GM12878 (cell line): ENCODE measurements around the gene ATG5. TPM values are rescaled to one million over a fixed set of nuclear protein-coding genes. Genes with fewer than 3 reads are reported as not detected.

Experiments used
- ATAC-seq: fragments of 200-7000 bp; cut with Tn5 transposase; 3 replicates; pipeline ENCODE4 v1.9.1; 2020; ENCODE audit warnings: mild to moderate bottlenecking, moderate library complexity
- BruUV-seq: library from RNA; stranded (reverse); fragments of 400-500 nt; replicated peaks from 2 replicates; lab custom pipeline; 2021; lab: Mats Ljungman, UMichigan
- CTCF ChIA-PET: fragments of 300-600 bp; sonication (Branson Sonifier 250); formaldehyde crosslinking; extraction: SDS; loops from one replicate; lab custom pipeline; 2021; ENCODE audit warnings: inconsistent platforms; lab: Yijun Ruan, JAX
- POLR2A ChIA-PET: fragments of 350-600 bp; formaldehyde crosslinking; extraction: SDS; loops from one replicate; lab custom pipeline; 2021; ENCODE audit warnings: inconsistent platforms; lab: Charles Lee
- RAD21 ChIA-PET: fragments of 300-600 bp; sonication (Branson Sonifier 250); formaldehyde crosslinking; loops from one replicate; lab custom pipeline; 2023; ENCODE audit warnings: antibody characterized with exemption; ENCODE audit not compliant: unreplicated experiment; lab: Charles Lee
- SMC1A ChIA-PET: fragments of 300-600 bp; sonication (Branson Sonifier 250); formaldehyde crosslinking; loops from one replicate; lab custom pipeline; 2023; ENCODE audit not compliant: unreplicated experiment, uncharacterized antibody; lab: Charles Lee
- DNase-seq: peaks from one replicate; pipeline ENCODE4 v3.0.0-alpha.2; 2011; ENCODE audit warnings: low read depth, low spot score
- FAIRE-seq: peaks from 3 replicates; lab custom pipeline; 2011; peaks lifted over from hg19 to GRCh38; lab: Jason Lieb, UNC
- H2AFZ ChIP-seq: 2 replicates; pipeline ENCODE4 v1.6.0; 2011; ENCODE audit warnings: low read depth, low read length, control low read depth; ENCODE audit not compliant: control insufficient read depth
- H3K27ac ChIP-seq: 2 replicates; pipeline ENCODE4 v1.5.1; 2011; ENCODE audit warnings: control low read depth; ENCODE audit not compliant: control insufficient read depth, insufficient read depth
- H3K27me3 ChIP-seq, 2 experiments: replicated peaks in 1 of 2; 2 replicates each; pipeline versions ENCODE4 v1.6.0 to v1.6.1; 2011; ENCODE audit warnings: low read length in 1 of 2; ENCODE audit not compliant: control insufficient read depth in 2 of 2, insufficient read depth in 2 of 2
- H3K36me3 ChIP-seq, 2 experiments: 2 replicates each; pipeline ENCODE4 v1.5.1; 2011; ENCODE audit warnings: low read length in 1 of 2; ENCODE audit not compliant: control insufficient read depth in 2 of 2, insufficient read depth in 2 of 2
- H3K4me1 ChIP-seq: 2 replicates; pipeline ENCODE4 v1.6.1; 2011; ENCODE audit warnings: mild to moderate bottlenecking, low read length, moderate library complexity, mixed read lengths; ENCODE audit not compliant: control insufficient read depth, insufficient read depth
- H3K4me2 ChIP-seq: 2 replicates; pipeline ENCODE4 v1.6.0; 2011; ENCODE audit warnings: control low read depth; ENCODE audit not compliant: control insufficient read depth, insufficient read depth
- H3K4me3 ChIP-seq: fragments of 200-600 bp; sonication (generic); 2 replicates; pipeline ENCODE4 v1.5.1; 2016
- H3K79me2 ChIP-seq: 2 replicates; pipeline ENCODE4 v1.6.0; 2011; ENCODE audit warnings: low read length; ENCODE audit not compliant: control insufficient read depth, insufficient read depth
- H3K9ac ChIP-seq: 2 replicates; pipeline ENCODE4 v1.8.0; 2011; ENCODE audit warnings: low read length, control low read depth, mixed read lengths; ENCODE audit not compliant: control insufficient read depth, insufficient read depth
- H3K9me3 ChIP-seq: replicated peaks from 3 replicates; pipeline ENCODE4 v1.5.1; 2011; ENCODE audit warnings: mild to moderate bottlenecking, low read length; ENCODE audit not compliant: control insufficient read depth, insufficient read depth
- H4K20me1 ChIP-seq: 2 replicates; pipeline ENCODE4 v1.6.0; 2011; ENCODE audit not compliant: control insufficient read depth, insufficient read depth
- BACH1 ChIP-seq: fragments of 450-650 bp; IDR thresholded peaks from 2 replicates; pipeline ENCODE4 v1.6.1; 2017; ENCODE audit warnings: mild to moderate bottlenecking, borderline replicate concordance
- BRCA1 ChIP-seq: IDR thresholded peaks from 2 replicates; pipeline ENCODE4 v1.6.1; 2011; ENCODE audit warnings: low read depth, low read length, improper control_type of control experiment
- CBX3 ChIP-seq: fragments of 200-600 bp; sonication (generic); IDR thresholded peaks from 2 replicates; pipeline ENCODE4 v1.6.1; 2016; ENCODE audit warnings: low read depth, borderline replicate concordance
- CHD1 ChIP-seq: IDR thresholded peaks from 2 replicates; pipeline ENCODE4 v1.6.1; 2012; ENCODE audit warnings: low read depth, low read length, improper control_type of control experiment
- EP300 ChIP-seq, 2 experiments: fragments of 150-350 bp in 1 of 2; IDR thresholded peaks; 2 replicates each; pipeline ENCODE4 v1.6.1; 2011 to 2012; ENCODE audit warnings: low read depth in 2 of 2, low read length in 2 of 2, borderline replicate concordance in 1 of 2, improper control_type of control experiment in 1 of 2, inconsistent platforms in 1 of 2; ENCODE audit not compliant: control insufficient read depth in 1 of 2
- ETV6 ChIP-seq, 2 experiments: fragments of 450-650 bp in 1 of 2; IDR thresholded peaks in 1 of 2; conservative IDR thresholded peaks in 1 of 2; 2 replicates each; pipeline ENCODE4 v1.6.1; 2014; ENCODE audit warnings: antibody characterized with exemption in 1 of 2, borderline replicate concordance in 1 of 2, low read depth in 1 of 2, mild to moderate bottlenecking in 1 of 2, moderate library complexity in 1 of 2
- FOS ChIP-seq: IDR thresholded peaks from 3 replicates; pipeline ENCODE4 v1.6.1; 2011; ENCODE audit warnings: borderline replicate concordance; ENCODE audit not compliant: insufficient read length; ENCODE audit errors: extremely low read depth
- IRF3 ChIP-seq: fragments of 450-650 bp; IDR thresholded peaks from 2 replicates; pipeline ENCODE4 v1.6.1; 2014; ENCODE audit warnings: mild to moderate bottlenecking
- KLF5 ChIP-seq: fragments of 450-650 bp; IDR thresholded peaks from 2 replicates; pipeline ENCODE4 v1.6.1; 2014; ENCODE audit warnings: mild to moderate bottlenecking; ENCODE audit not compliant: partially characterized antibody
- LARP7 ChIP-seq: fragments of 450-650 bp; IDR thresholded peaks from 2 replicates; pipeline ENCODE4 v1.6.1; 2017; ENCODE audit warnings: mild to moderate bottlenecking
- MXI1 ChIP-seq: fragments of 150-350 bp; IDR thresholded peaks from 2 replicates; pipeline ENCODE4 v1.6.1; 2011; ENCODE audit warnings: low read depth, mild to moderate bottlenecking, inconsistent platforms, low read length, improper control_type of control experiment
- MYC ChIP-seq: IDR thresholded peaks from 2 replicates; pipeline ENCODE4 v1.6.1; 2011; ENCODE audit warnings: mild to moderate bottlenecking, low read length, moderate library complexity, inconsistent platforms; ENCODE audit not compliant: insufficient read depth, insufficient replicate concordance, insufficient read length, severe bottlenecking
- RBBP5 ChIP-seq: fragments of 200-600 bp; sonication (generic); conservative IDR thresholded peaks from 2 replicates; pipeline ENCODE4 v1.6.1; 2016
- SMAD5 ChIP-seq: IDR thresholded peaks from 2 replicates; pipeline ENCODE4 v1.6.1; 2016; ENCODE audit warnings: antibody characterized with exemption, low read depth
- SMARCA5 ChIP-seq: fragments of 450-650 bp; IDR thresholded peaks from 2 replicates; pipeline ENCODE4 v1.6.1; 2017; ENCODE audit warnings: mild to moderate bottlenecking
- STAT3 ChIP-seq: IDR thresholded peaks from 2 replicates; pipeline ENCODE4 v1.6.1; 2011; ENCODE audit warnings: low read depth, low read length, improper control_type of control experiment
- TARDBP ChIP-seq: IDR thresholded peaks from 2 replicates; pipeline ENCODE4 v1.6.1; 2016; ENCODE audit warnings: borderline replicate concordance
- WRNIP1 ChIP-seq: IDR thresholded peaks from 2 replicates; pipeline ENCODE4 v1.6.1; 2011; ENCODE audit warnings: low read depth, low read length, improper control_type of control experiment, borderline replicate concordance
- ZNF24 ChIP-seq: fragments of 450-650 bp; IDR thresholded peaks from 2 replicates; pipeline ENCODE4 v1.6.1; 2017; ENCODE audit warnings: antibody characterized with exemption, mild to moderate bottlenecking
- WGBS: methylation state at CpG from one replicate; pipeline ENCODE4 v1.1.6; 2016; ENCODE audit warnings: low lambda C conversion rate; ENCODE audit not compliant: insufficient replicate concordance, insufficient coverage; ENCODE audit errors: missing lambda C conversion rate; 5-methylcytosine and 5-hydroxymethylcytosine counted together
- in situ Hi-C: fragments of 300-500 bp; cut with MboI; formaldehyde crosslinking; loops from 9 replicates; pipeline ENCODE4 v1.14.3; 2018; ENCODE audit warnings: mixed read lengths
- intact Hi-C: fragments of 100-400 bp; cut with micrococcal nuclease; formaldehyde crosslinking; loops from one replicate; pipeline ENCODE4 v1.14.2; 2022; ENCODE audit not compliant: unreplicated experiment
- polyA plus RNA-seq, 11 experiments: library from polyadenylated mRNA; depleted of rRNA in 4 of 11; unstranded in 6 of 11; stranded (reverse) in 5 of 11; fragments of >200 nt; fragmentation: Nextera tagmentation in 4 of 11; fragmentation: Illumina TruSeq in 1 of 11; extraction: Ambion mirVana in 4 of 11; extraction: Trizol in 1 of 11; gene quantifications; 1 replicate in 1 of 11; 2 replicates in 10 of 11; pipeline versions ENCODE4 v1.2.1 to v1.2.3, GENCODE V29; 2011 to 2016; ENCODE audit warnings: inconsistent platforms in 2 of 11, missing spikeins in 2 of 11, low read depth in 1 of 11
- total RNA-seq, 4 experiments: library from RNA; depleted of rRNA in 3 of 4; stranded (reverse); fragments of >200 nt in 3 of 4; fragmentation: Illumina TruSeq in 1 of 4; extraction: Trizol in 1 of 4; gene quantifications; 2 replicates each; pipeline versions ENCODE4 v1.2.1 to v1.2.3, GENCODE V29; 2013 to 2021
- TF ChIP-seq, protein P1 (sequence below): fragments of 450-650 bp; formaldehyde crosslinking; IDR thresholded peaks from 2 replicates; pipeline ENCODE4 v1.5.0; 2022; ENCODE audit warnings: mild to moderate bottlenecking, missing genetic modification characterization

ATG5 gene
- total and polyA plus RNA-seq, 10 of the 15 experiments (the other 5 are each of a cell fraction or from before 2014, with no cell fraction given) = 12.9 to 51.8 (median 23.9) TPM

DNA sequence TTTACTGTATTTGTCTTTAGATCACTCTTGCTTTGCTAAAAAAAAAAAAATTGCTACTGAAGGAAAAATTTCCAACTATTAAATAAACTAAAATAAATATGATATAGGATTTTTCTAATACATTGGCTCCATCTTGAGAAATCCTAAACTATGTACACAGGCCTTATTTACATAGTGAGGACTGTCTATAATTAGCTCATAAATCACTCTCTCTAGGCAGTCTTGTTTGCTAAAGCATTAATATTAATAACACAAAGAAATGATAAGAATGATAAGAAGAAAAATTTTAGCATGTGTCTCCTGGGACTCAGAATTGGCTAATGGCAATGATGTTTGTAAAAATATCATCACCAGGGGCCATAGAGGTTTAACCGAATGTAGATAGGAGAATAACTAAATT, 21.7 kb upstream of the ATG5 start:
- no peaks in the 10 kb centered on the region for H3K9me3 ChIP-seq
- no peak overlapping the region for H3K27ac ChIP-seq
- DNase-seq (no peak), FAIRE-seq (no peak), ATAC-seq (no peak)
- no peaks in the 10 kb centered on the region for H3K4me1 ChIP-seq
- H2AFZ ChIP-seq = no peak overlapping the region
- BruUV-seq = no TSS peak
- CTCF ChIA-PET = interaction anchor here (0.9 to 2.7 kb wide), 9 partner anchors 8 to 650 kb away, joined by 3 to 11 read pairs (median 5); no protein-coding TSS in a partner anchor
- H3K79me2 ChIP-seq = no peaks in the 10 kb centered on the region
- no peaks in the 10 kb centered on the region for H3K36me3 ChIP-seq
- intact Hi-C loops (no loop called here), in situ Hi-C loops (no loop called here)
- RAD21 ChIA-PET = interaction anchor here (1.0 kb wide), 1 partner anchor 9 kb away, joined by 3 read pairs; no protein-coding TSS in a partner anchor
- H3K9ac ChIP-seq = no peak overlapping the region
- no peaks in the 10 kb centered on the region for H3K27me3 ChIP-seq
- no peak overlapping the region for H3K4me2 ChIP-seq
- SMC1A ChIA-PET = interaction anchor here (0.8 to 1.8 kb wide), 6 partner anchors 11 to 258 kb away, joined by 3 to 5 read pairs (median 3); no protein-coding TSS in a partner anchor
- POLR2A ChIA-PET = no interaction called here
- 76% methylated on average over 1 of the region's 1 CpG for WGBS
- no peak overlapping the region for H3K4me3 ChIP-seq
- no peaks in the 10 kb centered on the region for H4K20me1 ChIP-seq
- no peak for TF ChIP-seq EP300 (IDR thresholded peaks at IDR 0.05; ENCODE audit: borderline replicate concordance in 1 of 2, control insufficient read depth in 1 of 2, low read depth in 2 of 2, low read length in 2 of 2)
- no peak for TF ChIP-seq SMARCA5
- TF ChIP-seq SMAD5 = no peak
- no peak for TF ChIP-seq LARP7
- TF ChIP-seq ZNF24 = no peak
- no peak for TF ChIP-seq STAT3
- TF ChIP-seq CHD1 = no peak
- TF ChIP-seq IRF3 = no peak
- no peak for TF ChIP-seq FOS
- TF ChIP-seq WRNIP1 = no peak
- TF ChIP-seq ETV6 (conservative IDR thresholded peaks at IDR 0.05 in 1 of 2, IDR thresholded peaks at IDR 0.05 in 1 of 2; ENCODE audit: borderline replicate concordance in 1 of 2, low read depth in 1 of 2) = no peak
- no peak for TF ChIP-seq TARDBP
- no peak for TF ChIP-seq KLF5
- no peak for TF ChIP-seq BACH1
- TF ChIP-seq, protein P1, sequence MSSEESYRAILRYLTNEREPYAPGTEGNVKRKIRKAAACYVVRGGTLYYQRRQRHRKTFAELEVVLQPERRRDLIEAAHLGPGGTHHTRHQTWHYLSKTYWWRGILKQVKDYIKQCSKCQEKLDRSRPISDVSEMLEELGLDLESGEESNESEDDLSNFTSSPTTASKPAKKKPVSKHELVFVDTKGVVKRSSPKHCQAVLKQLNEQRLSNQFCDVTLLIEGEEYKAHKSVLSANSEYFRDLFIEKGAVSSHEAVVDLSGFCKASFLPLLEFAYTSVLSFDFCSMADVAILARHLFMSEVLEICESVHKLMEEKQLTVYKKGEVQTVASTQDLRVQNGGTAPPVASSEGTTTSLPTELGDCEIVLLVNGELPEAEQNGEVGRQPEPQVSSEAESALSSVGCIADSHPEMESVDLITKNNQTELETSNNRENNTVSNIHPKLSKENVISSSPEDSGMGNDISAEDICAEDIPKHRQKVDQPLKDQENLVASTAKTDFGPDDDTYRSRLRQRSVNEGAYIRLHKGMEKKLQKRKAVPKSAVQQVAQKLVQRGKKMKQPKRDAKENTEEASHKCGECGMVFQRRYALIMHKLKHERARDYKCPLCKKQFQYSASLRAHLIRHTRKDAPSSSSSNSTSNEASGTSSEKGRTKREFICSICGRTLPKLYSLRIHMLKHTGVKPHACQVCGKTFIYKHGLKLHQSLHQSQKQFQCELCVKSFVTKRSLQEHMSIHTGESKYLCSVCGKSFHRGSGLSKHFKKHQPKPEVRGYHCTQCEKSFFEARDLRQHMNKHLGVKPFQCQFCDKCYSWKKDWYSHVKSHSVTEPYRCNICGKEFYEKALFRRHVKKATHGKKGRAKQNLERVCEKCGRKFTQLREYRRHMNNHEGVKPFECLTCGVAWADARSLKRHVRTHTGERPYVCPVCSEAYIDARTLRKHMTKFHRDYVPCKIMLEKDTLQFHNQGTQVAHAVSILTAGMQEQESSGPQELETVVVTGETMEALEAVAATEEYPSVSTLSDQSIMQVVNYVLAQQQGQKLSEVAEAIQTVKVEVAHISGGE (CRISPR knock-in tag) = no peak
- no peak for TF ChIP-seq RBBP5
- no peak for TF ChIP-seq MYC
- TF ChIP-seq CBX3 = no peak
- TF ChIP-seq MXI1 = no peak
- TF ChIP-seq BRCA1 = no peak
